HG03039 (cell line): ENCODE measurements around the gene OR5P2.
"Not testable (repeated sequence)": the region's sequence is repeated elsewhere in the genome, so short reads cannot be mapped to it uniquely, and the experiment has no call there.

ENCODE experiments used
- ATAC-seq: cut with Tn5 transposase; IDR thresholded peaks from one replicate; pipeline ENCODE4 v1.9.1; 2021; ENCODE audit warnings: mild to moderate bottlenecking, moderate library complexity; ENCODE audit not compliant: unreplicated experiment

OR5P2 gene

GRCh38 chr11:7796842-7797241 lies at the start of gene OR5P2:
Gene OR5P2, minus strand, starts transcription at chr11:7796942. Its CDS starts 0 bp downstream, at chr11:7796942.
- no peak for ATAC-seq

GRCh38 chr11:7846003-7846402 lies 49.3 kb upstream of the OR5P2 start:
- no peak for ATAC-seq

DNA sequence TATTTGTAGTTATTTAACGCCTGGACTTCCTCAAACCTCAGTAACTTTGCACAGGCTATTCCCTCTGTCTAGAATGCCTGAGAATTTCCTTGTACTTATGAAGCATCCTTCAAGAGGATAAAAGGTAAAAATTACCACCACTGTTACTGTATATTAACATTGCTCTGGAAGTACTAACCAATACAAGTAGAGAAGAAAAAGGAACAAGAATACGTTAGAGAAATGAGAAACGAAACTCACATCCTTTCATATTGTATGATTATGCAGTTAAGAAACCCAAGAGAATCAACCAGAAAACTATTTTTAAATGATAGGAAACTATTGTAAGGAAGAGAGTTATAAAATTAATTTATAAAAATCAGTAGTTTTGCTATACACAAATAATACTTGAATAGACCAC lies 48.2 kb upstream of the OR5P2 start:
- no peak for ATAC-seq

DNA sequence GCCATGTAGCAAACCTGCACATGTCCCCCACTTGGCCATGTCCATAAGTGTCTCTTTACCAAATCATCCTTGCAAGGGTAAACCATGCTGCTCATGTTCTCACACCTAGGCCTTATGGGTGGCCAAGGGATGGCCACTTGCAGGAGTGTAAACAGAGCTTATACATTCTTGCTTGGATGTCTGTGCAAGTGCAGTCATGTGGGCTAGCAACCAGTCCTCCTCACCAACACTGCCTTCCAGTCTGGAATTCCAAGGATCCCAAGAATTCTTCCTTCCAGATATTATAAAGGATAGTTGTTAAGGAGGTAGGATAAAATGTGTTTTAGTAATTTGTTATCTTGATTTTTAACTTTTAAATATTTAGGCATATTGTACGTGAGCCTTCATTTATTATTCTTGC lies 47.8 kb upstream of the OR5P2 start:
- no peak for ATAC-seq

DNA sequence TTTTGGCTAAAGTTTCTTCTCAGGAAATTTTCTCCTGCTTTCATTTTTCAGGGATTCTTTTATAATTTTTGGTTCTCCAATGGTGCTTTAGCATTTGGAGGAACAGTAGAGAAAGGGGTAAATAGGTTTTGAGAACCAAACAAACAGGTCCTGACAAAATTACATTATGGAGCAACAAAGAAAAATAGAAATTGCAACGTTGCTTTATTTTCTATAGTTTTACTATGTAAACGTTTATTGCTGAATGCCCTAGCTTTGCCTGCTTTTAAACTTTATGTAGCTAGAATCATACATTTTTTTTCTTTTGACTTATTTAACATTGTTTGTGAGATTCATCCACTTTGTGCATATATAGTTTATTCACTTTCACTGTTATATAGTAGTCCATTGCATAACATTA lies 43.8 kb upstream of the OR5P2 start:
- no peak for ATAC-seq

GRCh38 chr11:7833527-7833926 lies 36.8 kb upstream of the OR5P2 start:
- ATAC-seq = no peak

- no peak for ATAC-seq
Observed at GRCh38 chr11:7830740-7831139, 34.0 kb upstream of the OR5P2 start, which contains the start of gene OR5P3. Gene OR5P3, minus strand, starts transcription at chr11:7830840.

GRCh38 chr11:7826324-7826723 lies 29.6 kb upstream of the OR5P2 start:
- ATAC-seq = no peak

DNA sequence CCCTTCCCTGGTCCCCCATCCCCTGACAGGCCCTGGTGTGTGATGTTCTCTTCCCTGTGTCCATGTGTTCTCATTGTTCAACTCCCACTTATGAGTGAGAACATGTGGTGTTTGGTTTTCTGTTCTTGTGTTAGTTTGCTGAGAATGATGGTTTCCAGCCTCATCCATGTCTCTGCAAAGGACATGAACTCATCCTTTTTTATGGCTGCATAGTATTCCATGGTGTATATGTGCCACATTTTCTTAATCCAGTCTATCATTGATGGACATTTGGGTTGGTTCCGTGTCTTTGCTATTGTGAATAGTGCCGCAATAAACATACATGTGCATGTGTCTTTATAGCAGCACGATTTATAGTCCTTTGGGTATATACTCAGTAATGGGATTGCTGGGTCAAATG lies 23.7 kb upstream of the OR5P2 start:
- ATAC-seq = not testable (repeated sequence)

DNA sequence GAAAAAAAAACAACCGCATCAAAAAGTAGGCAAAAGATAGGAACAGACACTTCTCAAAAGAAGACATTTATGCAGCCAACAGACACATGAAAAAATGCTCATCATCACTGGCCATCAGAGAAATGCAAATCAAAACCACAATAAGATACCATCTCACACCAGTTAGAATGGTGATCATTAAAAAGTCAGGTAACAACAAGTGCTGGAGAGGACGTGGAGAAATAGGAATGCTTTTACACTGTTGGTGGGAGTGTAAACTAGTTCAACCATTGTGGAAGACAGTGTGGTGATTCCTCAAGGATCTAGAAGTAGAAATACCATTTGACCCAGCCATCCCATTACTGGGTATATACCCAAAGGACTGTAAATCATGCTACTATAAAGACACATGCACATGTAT lies 18.2 kb upstream of the OR5P2 start:
- ATAC-seq = not testable (repeated sequence)

- ATAC-seq = not testable (repeated sequence)
Observed at GRCh38 chr11:7810301-7810700, 13.6 kb upstream of the OR5P2 start.

GRCh38 chr11:7793233-7793632 lies 3.5 kb downstream of the OR5P2 start:
- ATAC-seq = no peak

GRCh38 chr11:7787239-7787638 lies 9.5 kb downstream of the OR5P2 start:
- ATAC-seq = no peak

DNA sequence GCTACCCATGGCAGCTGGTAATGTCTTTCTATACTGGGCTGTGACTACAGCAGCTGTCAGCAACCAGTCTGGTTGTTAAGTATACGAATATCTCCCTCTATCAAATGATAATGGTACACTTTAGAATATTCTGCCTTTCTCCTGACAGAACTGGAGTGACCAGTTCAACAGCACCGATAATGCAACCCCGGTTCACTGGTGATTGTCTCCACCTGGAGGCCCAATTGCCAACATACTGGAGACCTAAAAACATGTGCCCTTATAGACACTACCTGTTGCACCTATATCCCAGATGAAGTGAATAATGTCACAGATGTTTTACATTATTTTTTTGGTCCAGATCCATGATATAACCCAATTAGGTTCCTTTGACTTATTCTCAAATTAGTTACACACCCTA lies 21.1 kb downstream of the OR5P2 start:
- no peak for ATAC-seq

DNA sequence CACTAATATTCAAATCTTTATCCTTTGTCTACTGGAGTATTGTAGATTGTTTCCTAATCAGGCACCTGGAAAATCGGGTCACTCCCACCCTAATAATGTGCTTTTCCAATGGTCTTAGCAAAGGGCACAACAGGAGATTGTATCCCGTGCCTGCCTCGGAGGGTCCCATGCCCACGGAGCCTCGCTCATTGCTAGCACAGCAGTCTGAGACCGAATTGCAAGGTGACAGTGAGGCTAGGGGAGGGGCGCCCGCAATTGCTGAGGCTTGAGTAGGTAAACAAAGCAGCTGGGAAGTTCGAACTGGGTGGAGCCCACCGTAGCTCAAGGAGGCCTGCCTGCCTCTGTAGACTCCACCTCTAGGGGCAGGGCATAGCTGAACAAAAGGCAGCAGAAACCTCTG lies 32.4 kb downstream of the OR5P2 start:
- not testable (repeated sequence) for ATAC-seq

DNA sequence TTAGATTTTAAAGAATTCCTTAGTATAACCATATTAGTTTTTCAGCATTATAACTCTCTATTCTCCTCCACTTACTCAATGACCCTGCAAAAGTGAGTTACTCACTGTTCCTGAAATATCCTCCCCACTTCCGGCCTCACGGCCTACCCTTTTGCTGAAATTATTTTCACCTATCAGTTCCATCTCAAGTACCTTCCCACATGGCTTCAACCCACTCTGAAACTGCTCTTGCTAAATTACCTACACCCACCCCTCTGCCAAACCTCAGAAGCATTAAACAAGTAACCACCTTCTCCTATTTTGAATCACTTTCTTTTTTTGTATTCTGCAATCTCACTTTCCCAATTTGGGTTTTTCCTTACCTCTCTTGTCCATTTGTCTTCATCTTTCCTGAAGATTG lies 37.7 kb downstream of the OR5P2 start:
- peak; percentile 61 for ATAC-seq

DNA sequence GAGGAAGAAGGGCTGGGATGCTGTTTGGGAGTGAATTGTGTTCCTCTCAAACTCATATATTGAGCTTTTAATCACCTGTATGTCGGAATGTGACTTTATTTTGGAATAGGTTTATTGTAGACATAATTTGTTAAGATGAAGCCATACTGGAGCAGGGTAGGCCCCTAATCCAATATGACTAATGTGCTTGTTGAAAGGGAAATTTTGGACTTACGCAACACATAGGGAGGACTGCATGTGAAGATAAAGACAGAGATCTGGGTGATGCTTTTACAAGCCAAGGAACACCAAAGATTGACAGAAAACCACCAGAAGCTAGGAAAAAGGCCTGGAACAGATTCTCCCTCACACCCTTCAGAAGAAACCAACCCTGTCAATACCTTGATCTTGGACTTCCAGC lies 47.3 kb downstream of the OR5P2 start:
- ATAC-seq = no peak
